HG02642 (cell line): ENCODE measurements around the gene GLYATL3.
"Not testable (repeated sequence)": the region's sequence is repeated elsewhere in the genome, so short reads cannot be mapped to it uniquely, and the experiment has no call there.

Experiments used
- ATAC-seq: cut with Tn5 transposase; IDR thresholded peaks from one replicate; pipeline ENCODE4 v1.9.1; 2021; ENCODE audit warnings: mild to moderate bottlenecking; ENCODE audit not compliant: unreplicated experiment, poor library complexity

GLYATL3 gene

GRCh38 chr6:49499623-49500022 is at the start of gene GLYATL3:
Gene GLYATL3 (plus strand): TSS chr6:49499923. CDS start chr6:49511991, 12,068 bp downstream.
- no peak for ATAC-seq

- ATAC-seq: no peak
Measured at GRCh38 chr6:49453221-49453620, 46.5 kb upstream of the GLYATL3 start.

GRCh38 chr6:49454787-49455709 is 44.7 kb upstream of the GLYATL3 start:
- ATAC-seq: peak; percentile 81

- no peak for ATAC-seq
Measured at GRCh38 chr6:49457771-49458170, 42.0 kb upstream of the GLYATL3 start.

- no peak for ATAC-seq
Measured at GRCh38 chr6:49462071-49462470, 37.7 kb upstream of the GLYATL3 start.

GRCh38 chr6:49462599-49462926 is 37.2 kb upstream of the GLYATL3 start:
- peak; percentile 9 for ATAC-seq

GRCh38 chr6:49462927-49463611 is 36.7 kb upstream of the GLYATL3 start, which contains the start of the genes CENPQ and MMUT:
Gene CENPQ (plus strand): TSS chr6:49463370. CDS start chr6:49470177, 6,807 bp downstream.
Gene MMUT (minus strand): TSS chr6:49463253. CDS start chr6:49459466, 3,787 bp downstream.
- peak; percentile 100 for ATAC-seq

- peak; percentile 5 for ATAC-seq
Measured at GRCh38 chr6:49463612-49463967, 36.1 kb upstream of the GLYATL3 start.

GRCh38 chr6:49464691-49465090 is 35.0 kb upstream of the GLYATL3 start:
- ATAC-seq: no peak

- ATAC-seq: no peak
Measured at GRCh38 chr6:49468042-49468441, 31.7 kb upstream of the GLYATL3 start.

- not testable (repeated sequence) for ATAC-seq
Measured at GRCh38 chr6:49476564-49476963, 23.2 kb upstream of the GLYATL3 start.

GRCh38 chr6:49479308-49479970 is 20.3 kb upstream of the GLYATL3 start:
- ATAC-seq: no peak

GRCh38 chr6:49481846-49482245 is 17.9 kb upstream of the GLYATL3 start:
- not testable (repeated sequence) for ATAC-seq

GRCh38 chr6:49483380-49483779 is 16.3 kb upstream of the GLYATL3 start:
- not testable (repeated sequence) for ATAC-seq

GRCh38 chr6:49490633-49491032 is 9.1 kb upstream of the GLYATL3 start:
- ATAC-seq: no peak

- no peak for ATAC-seq
Measured at GRCh38 chr6:49497304-49497703, 2.4 kb upstream of the GLYATL3 start.

- ATAC-seq: no peak
Measured at GRCh38 chr6:49499126-49499525, 597 bp upstream of the GLYATL3 start.

- no peak for ATAC-seq
Measured at GRCh38 chr6:49504666-49505065, 4.9 kb downstream of the GLYATL3 start.

GRCh38 chr6:49506569-49507111 is 6.9 kb downstream of the GLYATL3 start:
- no peak for ATAC-seq

GRCh38 chr6:49509342-49509741 is 9.6 kb downstream of the GLYATL3 start:
- ATAC-seq: no peak
